IPS DF 4.7 (cell line): ENCODE data around the gene METTL16.

ENCODE experiments used
- DNase-seq: peaks from one replicate; pipeline ENCODE4 v3.0.0-alpha.2; 2013; ENCODE audit warnings: low spot score; ENCODE audit errors: extremely low read depth

The METTL16 gene

DNA sequence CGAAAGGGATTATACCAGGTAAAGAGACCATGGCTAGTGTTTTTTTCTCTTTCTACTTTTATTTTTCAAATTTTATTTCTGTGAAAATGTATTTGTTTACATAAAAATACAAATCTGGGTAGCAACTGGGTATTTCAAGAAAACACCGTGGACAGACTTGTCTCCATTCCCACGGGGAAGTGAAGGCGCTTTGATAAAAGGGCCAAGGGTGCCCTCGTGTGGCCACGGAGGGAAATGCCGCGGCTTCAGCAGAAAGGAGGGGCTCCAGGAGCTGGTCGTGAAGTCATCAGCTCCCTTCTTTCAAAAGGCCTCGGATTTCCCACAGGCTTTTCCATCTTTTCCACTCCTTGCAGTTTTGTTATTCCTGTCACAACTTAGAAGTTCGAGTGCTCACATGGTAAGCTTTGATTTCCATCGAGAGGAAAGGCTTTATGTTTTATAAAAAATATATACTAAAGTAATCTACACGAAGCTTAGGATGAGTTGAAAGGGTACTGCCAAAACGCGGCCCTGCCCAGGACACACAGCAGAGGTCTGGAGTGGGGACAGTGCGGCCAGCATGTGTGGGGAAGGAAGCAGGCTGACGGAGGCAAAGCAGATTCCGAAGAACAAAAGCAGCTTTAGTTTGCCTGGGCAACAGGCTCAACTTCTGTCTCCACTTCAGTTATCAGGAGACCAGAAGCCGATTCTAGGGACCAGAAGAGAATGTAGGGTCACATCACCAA, 95.5 kb downstream of the METTL16 start:
- DNase-seq, result no peak

DNA sequence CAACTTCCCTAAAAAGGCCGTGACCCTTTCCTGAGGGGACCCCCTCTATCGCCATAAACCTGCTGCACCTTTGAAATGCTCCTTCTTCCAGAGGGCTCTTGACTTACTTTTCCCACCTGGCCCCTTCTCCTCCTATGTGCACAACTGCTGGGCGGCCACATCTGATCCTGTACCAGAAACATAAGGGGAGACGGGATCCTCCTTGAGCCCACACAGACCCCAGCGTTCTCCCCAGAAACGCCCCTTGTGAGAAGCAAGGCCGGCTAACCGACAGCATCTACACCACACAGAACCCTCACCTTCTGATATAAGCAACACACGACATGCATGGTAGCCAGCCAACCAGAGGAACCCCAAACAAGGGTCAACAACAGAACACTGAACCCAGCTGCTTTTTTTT, 96.6 kb downstream of the METTL16 start:
- no peak for DNase-seq

DNA sequence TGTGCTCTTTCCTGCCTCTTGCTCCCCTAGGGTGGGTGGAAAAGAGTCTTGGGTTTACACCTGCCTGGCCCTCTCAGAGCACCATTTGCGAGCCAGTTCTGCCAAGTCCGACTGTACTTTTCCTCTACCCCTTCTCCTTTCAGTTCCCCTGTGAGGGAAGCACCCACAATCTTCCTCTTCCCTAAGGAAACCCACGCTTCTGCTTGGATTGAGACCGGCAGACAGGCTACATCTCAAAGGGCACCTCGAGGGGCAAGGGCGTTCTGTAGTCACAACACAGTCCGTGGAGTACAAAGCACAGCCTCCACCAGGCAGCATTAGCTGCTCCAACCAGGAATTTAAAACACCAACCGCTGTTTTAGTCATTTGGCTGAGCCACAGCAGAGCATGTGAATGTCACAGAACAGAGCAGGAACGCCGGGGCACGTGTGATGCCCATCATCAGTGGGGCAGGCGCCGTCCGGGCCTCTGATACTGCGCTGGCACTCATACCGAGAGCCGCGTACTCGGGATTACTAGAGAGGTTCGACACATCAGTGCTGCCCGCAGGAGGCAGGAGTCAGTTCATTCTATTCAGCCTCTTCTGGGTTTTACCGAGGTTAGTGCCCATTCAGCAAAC, 97.1 kb downstream of the METTL16 start:
- DNase-seq, result no peak

DNA sequence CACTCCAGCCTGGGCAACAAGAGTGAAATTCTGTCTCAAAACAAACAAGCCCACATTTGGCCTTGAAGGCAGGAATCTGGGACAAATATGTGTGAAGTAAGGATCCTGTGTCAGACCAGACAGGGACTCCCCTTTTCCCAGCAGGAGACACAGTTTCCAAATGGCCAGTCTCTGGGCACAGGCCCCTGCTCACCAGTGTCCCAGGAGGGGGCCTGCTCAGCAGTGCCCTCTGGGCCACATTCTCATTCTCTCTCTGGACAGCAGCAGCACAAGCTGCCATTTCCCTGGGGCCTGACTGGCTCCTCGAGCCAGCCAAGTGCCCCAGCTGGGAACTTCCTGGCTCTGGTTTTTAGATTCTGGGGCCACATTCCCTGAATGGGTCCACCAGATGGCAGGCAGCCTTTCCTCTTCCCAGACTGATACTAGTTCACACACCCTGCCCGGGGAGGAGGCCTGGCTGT, 99.1 kb downstream of the METTL16 start:
- no peak for DNase-seq

DNA sequence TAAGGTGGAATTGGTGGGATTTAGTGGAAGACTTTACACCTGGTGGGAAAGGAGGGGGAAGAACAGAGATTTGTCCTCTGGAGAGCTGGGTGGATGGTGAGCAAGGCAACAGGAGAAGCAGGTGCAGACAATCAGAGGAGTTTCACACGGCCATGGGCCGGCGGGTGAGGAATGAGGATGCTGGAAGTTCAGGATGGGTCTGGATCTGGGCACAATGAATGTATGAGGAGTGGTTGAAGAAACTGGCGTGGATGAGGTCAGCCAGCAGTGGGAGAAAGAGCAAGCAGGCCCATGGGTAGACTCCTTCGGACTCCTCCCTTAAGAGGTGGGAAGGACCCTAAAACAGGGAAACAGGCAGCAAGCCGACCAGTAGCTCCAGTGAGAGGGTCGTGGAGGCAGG, 100.7 kb downstream of the METTL16 start:
- DNase-seq, result no peak

DNA sequence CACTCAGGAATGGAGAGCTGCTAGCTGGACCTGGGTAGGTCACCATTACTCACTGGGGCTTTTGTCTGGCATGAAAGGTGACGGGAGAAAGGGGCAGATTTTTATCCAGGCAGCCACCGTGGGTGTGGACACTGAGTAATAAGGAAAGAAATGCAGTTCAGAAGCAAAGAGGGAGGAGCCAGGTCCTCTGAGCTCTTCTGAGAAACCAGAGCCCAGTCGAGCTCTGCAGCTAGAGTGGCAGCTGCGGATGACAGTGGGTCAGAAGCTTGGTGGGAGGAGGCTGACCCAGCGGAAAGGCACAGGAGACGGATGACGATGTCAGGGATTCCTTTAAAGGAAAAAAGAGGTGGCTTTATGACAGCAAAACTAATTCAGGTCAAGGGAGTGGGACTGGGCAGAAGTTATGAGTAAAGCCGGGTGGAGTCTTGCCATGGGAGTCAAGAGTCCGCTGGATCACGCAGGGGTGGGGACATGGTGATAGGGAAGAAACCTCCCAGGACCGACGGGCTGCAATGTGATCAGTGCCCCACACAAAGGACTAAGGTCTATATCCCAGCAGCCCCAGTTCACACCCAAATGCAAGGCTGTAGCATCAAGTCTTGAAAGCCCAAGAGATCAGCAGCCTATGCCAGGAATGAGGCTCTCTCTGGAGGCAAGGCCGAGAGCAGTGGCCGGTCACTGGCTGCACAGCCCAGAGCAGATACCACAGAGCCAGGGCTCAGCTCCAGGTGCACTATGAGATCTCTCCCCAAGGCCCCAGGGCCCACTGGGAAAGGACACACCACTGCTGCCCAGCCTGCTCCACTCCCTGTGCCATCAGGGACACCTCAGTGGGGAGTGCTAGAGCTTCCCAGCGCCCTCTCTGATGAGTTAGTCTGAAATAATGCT, 104.5 kb downstream of the METTL16 start:
- DNase-seq, result no peak

DNA sequence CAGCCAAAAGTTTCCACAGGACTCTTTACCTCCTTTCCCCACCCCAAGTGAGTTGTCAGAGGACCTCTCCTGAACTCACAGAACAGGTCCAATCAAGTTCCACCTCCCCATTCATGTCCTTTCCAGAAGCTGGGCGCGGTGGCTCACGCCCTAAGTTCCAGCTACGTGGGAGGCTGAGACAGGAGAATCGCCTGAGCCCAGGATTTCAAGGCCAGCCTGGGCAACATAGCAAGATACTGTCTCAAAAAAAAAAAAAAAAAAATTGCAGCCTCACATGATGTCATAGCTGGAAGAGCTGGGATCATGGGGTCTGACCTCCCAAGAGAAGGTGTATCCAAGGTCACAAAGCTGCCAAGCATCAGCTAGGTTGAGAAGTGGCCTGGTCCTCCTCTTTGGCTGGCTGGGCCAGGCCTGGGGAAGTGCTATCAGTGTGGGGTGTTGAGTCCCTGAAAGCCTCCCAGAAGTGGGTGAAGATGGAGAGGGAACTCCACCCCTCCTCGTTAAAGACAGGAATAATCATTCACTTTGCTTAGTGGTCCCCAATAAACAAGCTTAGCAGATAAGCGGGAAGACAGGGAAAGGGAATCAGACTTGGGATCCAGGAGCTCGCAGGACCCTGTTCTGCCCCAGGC, 105.3 kb downstream of the METTL16 start:
- no peak for DNase-seq

DNA sequence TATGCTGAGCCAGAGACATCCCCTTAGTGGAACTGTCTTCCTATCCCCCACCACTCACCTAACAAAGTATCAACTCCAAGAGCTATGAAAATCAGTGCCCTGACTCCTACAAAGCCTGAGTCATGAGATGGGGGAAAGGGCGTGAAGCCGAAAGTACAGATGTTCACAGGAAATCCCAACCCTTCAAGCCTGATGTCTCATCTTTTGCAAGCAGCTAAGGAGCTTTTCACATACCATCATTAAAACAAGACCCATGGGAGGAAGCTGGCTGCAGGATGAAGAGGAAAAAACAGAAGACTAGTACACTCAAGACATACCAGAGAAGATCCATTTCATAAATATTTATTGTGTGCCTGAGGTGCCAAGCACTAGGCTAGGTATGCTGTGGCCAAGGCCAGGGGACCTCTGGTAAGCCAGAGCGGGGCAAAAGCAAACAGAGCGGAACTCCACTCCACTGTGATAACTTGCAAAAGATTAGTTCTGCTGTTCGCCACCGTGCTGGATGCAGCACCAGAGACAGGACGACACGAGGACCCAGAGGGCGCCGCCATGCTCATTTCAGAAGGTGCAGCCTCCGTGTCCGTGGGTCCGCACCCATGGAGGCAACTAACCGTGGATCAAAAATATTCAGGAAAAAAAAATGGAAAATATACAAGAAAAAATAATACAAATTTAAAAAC, 106.3 kb downstream of the METTL16 start:
- no peak for DNase-seq

DNA sequence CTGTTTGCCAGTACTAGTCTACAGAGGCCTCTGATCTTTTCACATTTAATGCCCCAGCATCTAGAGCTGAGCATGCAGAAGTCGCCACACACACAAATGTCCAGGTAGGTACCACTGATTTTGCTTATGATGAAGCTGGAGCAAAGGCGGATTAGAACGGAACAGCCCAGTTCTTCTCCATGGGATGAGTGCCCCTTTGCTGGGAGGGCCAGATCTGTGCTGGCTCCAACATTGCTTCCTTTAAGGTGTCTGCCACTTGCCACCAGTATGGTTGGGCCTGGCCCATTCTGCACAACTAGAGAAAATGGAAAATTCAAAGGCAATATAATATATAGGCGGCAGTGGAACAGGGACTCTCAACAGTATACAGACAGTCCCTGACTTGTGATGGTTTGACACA, 108.6 kb downstream of the METTL16 start:
- DNase-seq, result no peak

DNA sequence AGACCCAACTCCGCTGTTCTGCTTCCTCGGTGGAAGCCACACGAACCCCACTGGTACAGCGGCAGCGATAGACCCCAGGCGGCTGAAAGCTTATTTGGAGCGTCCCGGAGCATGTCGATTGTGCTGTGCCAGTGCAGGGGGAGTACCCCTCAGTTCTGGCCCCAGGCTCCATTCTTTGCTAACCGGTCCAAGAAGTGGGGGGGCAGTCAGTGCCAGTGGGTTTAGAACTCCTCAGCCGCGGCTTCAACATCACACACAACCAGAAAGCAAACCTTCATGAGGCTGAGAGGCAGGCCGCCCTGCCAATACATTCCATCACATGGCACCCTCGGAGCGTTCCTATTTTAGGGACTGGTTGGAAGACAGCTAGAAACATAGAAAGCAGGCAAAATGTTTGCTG, 109.1 kb downstream of the METTL16 start:
- DNase-seq, result no peak

DNA sequence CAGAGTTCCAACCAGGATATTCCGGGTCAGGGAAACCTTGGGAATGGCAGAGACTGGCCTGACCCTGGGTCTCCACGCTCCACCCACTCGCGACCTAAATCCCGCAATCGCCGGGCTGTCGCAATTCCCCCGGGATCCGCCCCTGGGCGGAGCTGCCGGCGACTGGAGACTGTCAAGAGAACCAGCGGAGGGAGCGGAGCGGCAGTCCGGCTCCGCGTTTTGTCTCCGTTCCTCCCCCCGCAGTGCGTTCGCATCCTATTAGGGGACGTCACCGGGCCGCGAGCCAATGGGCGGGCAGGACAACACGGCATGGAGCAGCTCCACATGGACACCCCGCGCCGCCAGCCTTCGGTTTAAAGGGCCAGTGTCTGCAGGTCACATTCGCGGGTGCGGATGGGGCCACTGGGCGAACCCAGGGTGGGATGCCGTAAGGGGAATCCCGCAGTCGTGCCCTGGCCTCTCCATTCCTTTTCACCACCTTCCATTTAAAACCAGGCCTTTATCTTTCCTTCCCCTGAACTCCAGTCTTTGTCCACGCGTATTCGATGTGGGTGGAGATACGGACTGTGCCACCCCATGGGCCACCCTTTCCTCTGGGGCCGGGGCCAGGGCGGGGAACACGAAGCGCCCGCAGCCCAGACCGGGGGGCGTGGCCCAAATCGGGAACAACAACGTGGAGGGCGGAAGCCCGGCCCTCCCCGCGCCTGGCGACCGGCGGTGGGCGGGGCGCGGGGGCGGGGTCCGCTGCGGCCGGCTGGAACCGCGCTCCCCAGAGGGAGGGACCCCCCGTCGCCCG, 110.1 kb downstream of the METTL16 start:
- peak; percentile 87 for DNase-seq

DNA sequence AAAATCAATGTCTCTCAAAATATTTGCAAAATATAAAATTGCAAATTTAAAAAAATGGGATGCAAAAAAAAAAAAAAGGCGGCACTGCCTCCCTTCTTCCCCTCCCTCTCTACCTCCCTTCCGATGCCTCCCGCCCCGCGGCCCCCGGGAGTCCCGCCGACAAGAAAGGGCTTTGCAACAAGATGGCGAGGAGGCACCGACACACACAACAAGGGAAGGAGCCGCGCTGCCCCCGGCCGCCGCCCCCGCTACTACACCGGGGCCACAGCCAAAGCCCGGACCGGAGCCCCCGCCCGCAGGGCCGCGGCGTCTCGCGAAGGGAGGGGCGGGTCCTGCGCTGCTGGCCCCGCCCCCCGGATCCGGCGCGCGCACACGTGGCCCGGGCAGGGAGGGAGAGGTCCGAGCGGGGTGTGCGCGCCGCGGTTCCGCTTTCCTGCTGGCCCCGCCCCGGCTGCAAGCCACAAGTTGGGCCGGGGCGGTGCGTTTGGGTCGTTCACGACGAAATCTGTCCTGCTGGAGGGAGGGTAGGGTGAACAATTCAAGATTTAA, 110.7 kb downstream of the METTL16 start, which contains the start of gene MNT:
MNT (minus strand) TSS at position 184 of the 549 bp plus-strand sequence. CDS start 348 bp downstream, outside the sequence.
- no peak for DNase-seq

DNA sequence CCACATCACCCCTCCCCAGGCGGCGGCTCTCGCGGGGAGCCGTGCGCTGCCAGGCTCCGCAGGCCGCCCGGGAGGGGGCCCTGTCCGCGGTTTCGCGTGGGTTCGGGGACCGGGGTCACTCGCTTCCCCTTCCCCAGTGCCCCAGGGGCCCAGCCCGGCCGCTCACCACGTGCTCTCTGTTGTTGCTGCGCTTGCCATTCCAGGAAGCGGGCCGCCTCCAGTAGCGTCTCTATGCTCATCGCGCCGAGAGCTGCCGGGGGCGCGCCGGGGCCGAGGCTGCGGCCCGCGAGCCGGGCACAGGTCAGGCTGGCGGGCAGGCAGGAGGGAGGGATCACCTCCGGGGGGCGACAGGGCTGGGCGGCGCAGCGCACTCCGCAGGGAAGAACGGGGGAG, 111.2 kb downstream of the METTL16 start:
- no peak for DNase-seq

DNA sequence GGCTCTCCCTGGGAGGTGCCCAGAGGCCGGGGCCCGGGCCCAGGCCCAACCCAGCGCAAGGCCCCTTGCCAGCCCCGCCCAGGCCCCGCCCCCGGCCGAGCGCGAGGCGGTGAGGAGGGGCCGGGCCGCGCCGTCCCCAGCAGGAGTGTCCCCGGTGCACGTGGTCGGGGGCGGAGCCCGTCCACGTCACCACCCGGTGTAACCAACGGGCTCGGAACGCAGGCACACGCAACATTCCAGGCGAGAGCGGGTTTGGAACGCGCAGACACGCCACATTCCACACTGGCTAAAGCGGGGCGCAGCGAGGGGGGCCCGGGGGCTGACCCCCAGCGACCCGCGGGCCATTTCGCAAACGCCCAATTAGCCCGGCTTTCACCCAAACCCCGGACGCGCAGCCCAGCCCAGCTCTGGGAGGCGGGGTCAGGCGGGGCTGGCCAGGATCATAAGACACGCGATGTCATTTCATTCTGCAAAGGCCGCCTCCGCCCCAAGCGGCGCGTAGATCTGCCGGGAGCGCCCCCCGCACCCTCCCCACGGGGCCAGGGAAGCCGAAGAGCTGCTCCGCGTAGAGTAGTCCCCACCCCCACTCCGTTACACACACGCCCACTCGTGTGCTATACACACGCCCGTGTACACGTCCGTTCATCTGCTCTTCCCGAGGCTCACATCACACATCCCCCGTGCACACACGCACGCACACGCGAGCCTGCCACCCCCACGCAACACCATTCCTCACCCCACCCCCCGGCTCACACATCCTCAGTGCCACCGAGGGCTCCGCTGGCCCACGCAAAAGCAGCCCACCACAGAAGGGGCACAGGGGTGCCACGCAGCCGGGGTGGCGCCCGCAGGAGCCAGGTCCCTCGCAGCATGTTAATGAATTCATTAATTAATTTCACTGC, 111.9 kb downstream of the METTL16 start:
- no peak for DNase-seq

DNA sequence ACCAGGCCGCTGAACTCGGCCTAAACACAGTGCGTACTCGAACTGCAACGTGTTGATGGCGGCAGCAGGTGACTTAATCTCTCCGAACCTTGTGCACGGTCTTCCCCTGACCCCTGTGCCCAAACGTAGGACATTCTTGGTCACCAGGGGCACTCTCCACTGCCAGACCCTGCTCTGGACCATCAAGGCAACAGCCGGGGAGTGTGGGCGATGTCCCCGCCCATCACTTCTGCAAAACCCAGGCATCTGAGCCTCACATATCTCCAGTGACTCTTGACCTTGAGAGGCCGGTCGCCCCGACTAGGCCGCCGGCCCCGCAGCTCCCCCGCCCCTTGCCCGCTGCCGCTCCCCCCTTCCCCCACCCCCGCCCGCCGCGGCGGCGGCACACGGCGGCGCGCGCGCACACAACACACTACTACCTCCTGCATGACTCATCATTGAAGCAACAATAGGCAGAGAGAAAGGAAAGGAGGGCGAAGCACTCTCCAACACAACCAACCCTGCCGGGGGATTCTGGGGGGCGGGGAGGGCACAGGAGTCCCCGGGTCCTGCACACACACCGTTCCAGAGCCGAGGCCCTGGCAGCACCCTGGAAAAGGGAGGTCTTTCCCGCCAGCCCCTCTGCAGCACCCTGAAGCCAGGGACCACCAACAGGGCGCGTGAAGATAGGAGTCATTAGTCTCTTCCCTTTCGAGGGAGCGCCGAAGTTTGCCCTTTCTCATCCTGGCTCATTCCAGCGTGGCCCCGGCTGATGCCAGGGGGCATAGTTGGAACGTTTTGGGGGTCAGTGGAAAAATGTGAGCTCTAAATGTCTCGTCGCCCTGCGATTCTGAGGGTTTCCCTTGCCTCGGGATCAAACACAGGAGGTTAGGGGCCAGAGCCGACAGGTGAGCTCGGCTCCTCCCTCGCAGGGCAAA, 112.8 kb downstream of the METTL16 start:
- DNase-seq, result no peak

DNA sequence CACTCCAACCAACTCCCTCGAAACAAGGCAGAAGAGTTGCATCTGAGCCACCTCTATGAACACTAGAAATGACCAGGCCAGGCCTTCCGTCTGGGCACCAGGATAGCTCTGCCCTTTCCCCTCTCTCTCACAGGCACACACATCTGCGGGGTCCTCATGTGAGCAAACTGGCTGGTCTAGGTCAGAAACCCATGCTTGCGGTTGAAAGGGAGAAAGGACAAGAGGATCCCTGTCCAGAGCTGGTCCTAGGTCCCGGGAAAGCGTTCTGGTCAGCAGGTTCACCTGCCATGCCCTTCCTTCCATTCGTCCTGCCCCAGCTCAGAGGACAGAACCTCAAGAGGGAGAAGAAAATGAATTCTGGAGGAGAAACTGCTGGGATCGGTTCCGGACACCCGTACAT, 113.5 kb downstream of the METTL16 start:
- no peak for DNase-seq

DNA sequence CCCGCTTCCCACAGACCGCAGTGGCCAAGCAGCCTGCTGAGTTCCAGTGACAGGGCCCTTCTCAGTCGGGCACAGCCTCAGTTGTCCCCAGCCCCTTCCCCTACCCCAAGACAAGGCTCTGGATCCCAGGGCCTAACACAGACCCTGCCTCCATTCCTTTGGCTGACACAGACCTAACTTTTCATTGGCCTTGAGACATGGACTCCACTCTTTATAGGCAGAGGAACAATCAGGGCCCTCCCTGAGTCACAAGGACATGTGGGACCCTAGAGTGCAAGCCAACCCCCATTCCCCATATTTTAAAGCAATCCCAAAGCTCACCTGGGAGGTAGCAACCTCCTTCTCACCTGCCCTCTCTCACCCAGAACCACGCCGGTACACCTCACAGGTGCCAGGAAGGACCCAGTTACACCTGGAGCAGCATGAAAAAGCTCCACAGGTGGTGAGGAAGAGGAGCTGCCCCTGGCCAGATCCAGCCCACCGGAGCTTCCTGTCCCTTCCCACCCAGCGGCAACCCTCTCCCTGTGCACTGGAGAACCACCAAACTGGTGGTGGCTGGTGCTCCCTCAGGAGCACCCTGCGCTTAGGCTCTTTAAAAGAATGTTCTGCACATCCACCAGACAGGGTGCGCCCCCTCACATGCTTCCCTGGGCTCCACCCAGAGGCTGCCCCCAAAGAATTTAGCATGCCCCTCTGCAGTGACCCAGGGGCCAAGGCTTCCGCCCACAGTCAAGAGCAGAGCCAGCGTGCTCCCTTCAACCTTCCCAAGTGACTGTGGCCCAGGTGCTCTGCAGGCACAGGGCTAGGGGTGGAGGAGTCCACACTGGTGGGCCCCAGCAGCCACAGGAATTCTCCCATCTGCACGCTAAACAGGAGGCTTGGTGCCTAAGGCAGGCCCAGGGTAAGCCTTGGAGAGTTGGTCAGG, 114.2 kb downstream of the METTL16 start:
- no peak for DNase-seq
